ENCODE measurements around the gene IGSF1. TPM values are rescaled to one million over a fixed set of nuclear protein-coding genes. Genes with fewer than 3 reads are reported as not detected.

IGSF1 gene
- total RNA-seq, 1 experiment from 2014 or later, result not detected

DNA sequence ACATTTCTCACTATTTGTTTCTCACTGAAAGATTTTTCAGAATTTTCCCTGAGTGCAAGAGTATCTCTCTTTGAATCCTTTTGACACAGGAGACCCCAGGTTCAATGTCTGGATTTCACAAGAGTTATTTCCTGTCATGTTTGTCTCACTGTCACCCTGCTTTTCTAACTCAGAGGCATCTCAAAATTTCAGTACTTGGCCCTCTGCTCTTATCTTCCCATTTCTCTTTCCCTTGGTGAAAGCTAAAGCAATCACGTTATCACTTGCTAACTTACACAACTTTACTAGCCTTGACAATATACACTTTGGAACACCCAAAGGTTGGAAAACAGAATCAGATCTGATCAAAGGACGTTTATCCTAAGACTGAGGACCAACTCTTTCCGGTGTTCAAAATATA, 17.3 kb downstream of the IGSF1 start:
- no peak for DNase-seq
- H3K36me3 Mint-ChIP-seq (ENCODE audit: insufficient read depth, unreplicated experiment), result no peaks in the 10 kb centered on the region
- H3K27ac Mint-ChIP-seq (ENCODE audit: unreplicated experiment), result no peak overlapping the region
- no peaks in the 10 kb centered on the region for H3K9me3 Mint-ChIP-seq (ENCODE audit: low read depth, unreplicated experiment)
- no peaks in the 10 kb centered on the region for H3K4me1 Mint-ChIP-seq (ENCODE audit: low read depth, unreplicated experiment)
- H3K27me3 Mint-ChIP-seq (ENCODE audit: unreplicated experiment), result peaks cover 14% of the 10 kb centered on the region
- intact Hi-C loops (cut with micrococcal nuclease; ENCODE audit: unreplicated experiment), result no loop called here
- CTCF ChIA-PET, result no interaction called here
- no peak overlapping the region for H3K4me3 Mint-ChIP-seq (ENCODE audit: low read depth, unreplicated experiment)
- TF ChIP-seq CTCF (IDR thresholded peaks at IDR 0.05; ENCODE audit: unreplicated experiment), result no peak
- no TSS peak for BruUV-seq (replicated peaks)

- BruUV-seq (replicated peaks), result no TSS peak
- CTCF ChIA-PET, result no interaction called here
- peaks cover 14% of the 10 kb centered on the region for H3K27me3 Mint-ChIP-seq (ENCODE audit: unreplicated experiment)
- H3K4me1 Mint-ChIP-seq (ENCODE audit: low read depth, unreplicated experiment), result no peaks in the 10 kb centered on the region
- intact Hi-C loops (cut with micrococcal nuclease; ENCODE audit: unreplicated experiment), result no loop called here
- no peak overlapping the region for H3K4me3 Mint-ChIP-seq (ENCODE audit: low read depth, unreplicated experiment)
- H3K27ac Mint-ChIP-seq (ENCODE audit: unreplicated experiment), result no peak overlapping the region
- H3K36me3 Mint-ChIP-seq (ENCODE audit: insufficient read depth, unreplicated experiment), result no peaks in the 10 kb centered on the region
- TF ChIP-seq CTCF (IDR thresholded peaks at IDR 0.05; ENCODE audit: unreplicated experiment), result no peak
- no peaks in the 10 kb centered on the region for H3K9me3 Mint-ChIP-seq (ENCODE audit: low read depth, unreplicated experiment)
- no peak for DNase-seq
Measured at GRCh38 chrX:131271274-131271673, 17.8 kb downstream of the IGSF1 start.

DNA sequence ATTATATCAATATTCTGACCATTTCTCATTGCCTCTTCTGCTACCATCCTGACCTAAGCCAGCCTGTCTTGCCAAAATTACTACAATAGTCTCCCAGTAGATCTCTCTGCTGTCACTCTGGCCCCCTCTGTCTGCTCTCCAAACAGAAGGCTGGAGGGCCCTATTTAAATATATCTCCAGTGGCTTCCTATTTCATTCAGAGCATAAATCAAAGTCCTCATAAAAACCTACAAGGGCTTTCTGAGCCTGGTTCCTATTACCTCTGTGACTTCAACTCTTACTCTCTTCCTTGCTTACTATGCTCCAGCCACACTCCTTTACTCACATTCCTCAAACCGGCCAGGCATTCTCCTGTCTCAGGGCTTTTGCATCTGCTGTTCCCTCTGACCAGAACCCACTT, 19.0 kb downstream of the IGSF1 start:
- DNase-seq, result no peak
- Mint-ChIP-seq H3K9me3 (ENCODE audit: low read depth, unreplicated experiment) (no peaks in the 10 kb centered on the region), H3K27ac (ENCODE audit: unreplicated experiment) (no peak overlapping the region), H3K4me1 (ENCODE audit: low read depth, unreplicated experiment) (no peaks in the 10 kb centered on the region), H3K27me3 (ENCODE audit: unreplicated experiment) (peaks cover 14% of the 10 kb centered on the region), H3K36me3 (ENCODE audit: insufficient read depth, unreplicated experiment) (no peaks in the 10 kb centered on the region), H3K4me3 (ENCODE audit: low read depth, unreplicated experiment) (no peak overlapping the region)
- no peak for TF ChIP-seq CTCF (IDR thresholded peaks at IDR 0.05; ENCODE audit: unreplicated experiment)
- no TSS peak for BruUV-seq (replicated peaks)
- intact Hi-C loops (cut with micrococcal nuclease; ENCODE audit: unreplicated experiment), result no loop called here
- CTCF ChIA-PET, result no interaction called here

- no peak for TF ChIP-seq CTCF (IDR thresholded peaks at IDR 0.05; ENCODE audit: unreplicated experiment)
- intact Hi-C loops (cut with micrococcal nuclease; ENCODE audit: unreplicated experiment), result loop anchor here (5.0 kb wide), 1 partner anchor 368 kb away; no protein-coding TSS in a partner anchor
- CTCF ChIA-PET, result no interaction called here
- Mint-ChIP-seq H3K9me3 (ENCODE audit: low read depth, unreplicated experiment) (no peaks in the 10 kb centered on the region), H3K27ac (ENCODE audit: unreplicated experiment) (no peak overlapping the region), H3K36me3 (ENCODE audit: insufficient read depth, unreplicated experiment) (no peaks in the 10 kb centered on the region), H3K27me3 (ENCODE audit: unreplicated experiment) (no peaks in the 10 kb centered on the region), H3K4me1 (ENCODE audit: low read depth, unreplicated experiment) (no peaks in the 10 kb centered on the region), H3K4me3 (ENCODE audit: low read depth, unreplicated experiment) (no peak overlapping the region)
- no peak for DNase-seq
- no TSS peak for BruUV-seq (replicated peaks)
Measured at GRCh38 chrX:131264665-131265064, 24.4 kb downstream of the IGSF1 start.
